Cardiac muscle cell (in vitro differentiated cells and primary cell): ENCODE measurements around the gene TLDC2. TPM values are rescaled to one million over a fixed set of nuclear protein-coding genes. Genes with fewer than 3 reads are reported as not detected.
A peak's percentile ranks its signal among the peaks of the same experiment; 100 is the strongest.
"Not testable (repeated sequence)": the region's sequence is repeated elsewhere in the genome, so short reads cannot be mapped to it uniquely, and the experiment has no call there.

Experiments
- DNase-seq, 2 donors: peaks; one replicate each; pipeline versions ENCODE4 v3.0.0 to v3.0.0-alpha.2; 2010 to 2017; ENCODE audit warnings: low read depth in 1 of 2, low spot score in 1 of 2
- H3K27ac ChIP-seq: fragments of 200-600 bp; sonication (generic); 2 replicates; pipeline ENCODE4 v1.5.1; 2016
- H3K27me3 ChIP-seq: fragments of 200-600 bp; sonication (generic); 2 replicates; pipeline ENCODE4 v1.6.0; 2016; ENCODE audit warnings: control low read depth
- H3K36me3 ChIP-seq: fragments of 200-600 bp; sonication (generic); 2 replicates; pipeline ENCODE4 v1.5.1; 2016; ENCODE audit warnings: control low read depth
- H3K4me1 ChIP-seq: fragments of 200-600 bp; sonication (generic); 2 replicates; pipeline ENCODE4 v1.8.1; 2017; ENCODE audit warnings: low read depth, mild to moderate bottlenecking, mixed run types
- H3K4me3 ChIP-seq: fragments of 200-600 bp; sonication (generic); 2 replicates; pipeline ENCODE4 v1.5.1; 2016; ENCODE audit warnings: mild to moderate bottlenecking
- H3K9me3 ChIP-seq: fragments of 200-600 bp; sonication (generic); 2 replicates; pipeline ENCODE4 v1.5.1; 2017; ENCODE audit warnings: low read depth, mild to moderate bottlenecking, control low read depth
- CTCF ChIP-seq: IDR thresholded peaks from 2 replicates; pipeline ENCODE4 v1.5.1; 2012; ENCODE audit warnings: low read depth, mild to moderate bottlenecking, low read length
- polyA plus RNA-seq: library from polyadenylated mRNA; unstranded; fragments of >200 nt; fragmentation: Nextera tagmentation; extraction: Ambion mirVana; gene quantifications from 2 replicates; pipeline ENCODE4 v1.2.1, GENCODE V29; 2016
- total RNA-seq: library from RNA; depleted of rRNA; stranded (reverse); fragments of >200 nt; gene quantifications from 2 replicates; pipeline ENCODE4 v1.2.3, GENCODE V29; 2016

TLDC2 gene
- total and polyA plus RNA-seq, 2 experiments from 2014 or later, result not detected

- DNase-seq, result peak in 1 of 2 donors; percentile 78
- H3K9me3 ChIP-seq, result no peaks in the 10 kb centered on the region
- no peak overlapping the region for H3K27ac ChIP-seq
- H3K4me3 ChIP-seq, result no peak overlapping the region
- H3K36me3 ChIP-seq, result no peaks in the 10 kb centered on the region
- peaks cover 8% of the 10 kb centered on the region for H3K4me1 ChIP-seq
- no peak for TF ChIP-seq CTCF
- H3K27me3 ChIP-seq, result no peaks in the 10 kb centered on the region
Measured at GRCh38 chr20:36932476-36933426, 56.8 kb downstream of the TLDC2 start.

GRCh38 chr20:36933571-36933970 lies 57.6 kb downstream of the TLDC2 start:
- not testable (repeated sequence) for H3K27ac ChIP-seq, H3K36me3 ChIP-seq, H3K4me3 ChIP-seq, H3K9me3 ChIP-seq, H3K27me3 ChIP-seq, DNase-seq, H3K4me1 ChIP-seq

GRCh38 chr20:36936341-36936740 lies 60.4 kb downstream of the TLDC2 start:
- Histone ChIP-seq H3K4me3 (no peak overlapping the region), H3K27me3 (no peaks in the 10 kb centered on the region), H3K36me3 (no peaks in the 10 kb centered on the region), H3K4me1 (peaks cover 8% of the 10 kb centered on the region), H3K9me3 (no peaks in the 10 kb centered on the region), H3K27ac (no peak overlapping the region)
- no peak for DNase-seq
- no peak for TF ChIP-seq CTCF

- H3K4me1 ChIP-seq, H3K9me3 ChIP-seq, DNase-seq, H3K4me3 ChIP-seq, H3K27me3 ChIP-seq, H3K27ac ChIP-seq, H3K36me3 ChIP-seq: not testable (repeated sequence)
Measured at GRCh38 chr20:36936761-36937401, 60.9 kb downstream of the TLDC2 start.

GRCh38 chr20:36937402-36937770 lies 61.4 kb downstream of the TLDC2 start:
- no peak overlapping the region for H3K27ac ChIP-seq
- no peak for TF ChIP-seq CTCF
- H3K4me1 ChIP-seq, result peaks cover 8% of the 10 kb centered on the region
- no peak for DNase-seq
- no peaks in the 10 kb centered on the region for H3K27me3 ChIP-seq
- no peaks in the 10 kb centered on the region for H3K9me3 ChIP-seq
- H3K4me3 ChIP-seq, result no peak overlapping the region
- no peaks in the 10 kb centered on the region for H3K36me3 ChIP-seq

- Histone ChIP-seq H3K36me3 (no peaks in the 10 kb centered on the region), H3K4me1 (peaks cover 8% of the 10 kb centered on the region), H3K27ac (no peak overlapping the region), H3K9me3 (no peaks in the 10 kb centered on the region), H3K27me3 (no peaks in the 10 kb centered on the region), H3K4me3 (no peak overlapping the region)
- peak in 1 of 2 donors; percentile 56 for DNase-seq
- no peak for TF ChIP-seq CTCF
Measured at GRCh38 chr20:36941401-36941835, 65.5 kb downstream of the TLDC2 start.

Other genes with a start within 250 kb of the TLDC2 start
- gene SLA2, start 229.9 kb upstream of the TLDC2 start, total RNA-seq, result 0.11 and 0.21 TPM in 2 replicates
- gene SLA2, start 229.9 kb upstream of the TLDC2 start, polyA plus RNA-seq, result not detected in 2 replicates
- gene NDRG3, start 130.0 kb upstream of the TLDC2 start, total RNA-seq, result 29.1 and 31.1 TPM in 2 replicates
- gene NDRG3, start 130.0 kb upstream of the TLDC2 start, polyA plus RNA-seq, result 43.4 and 58.7 TPM in 2 replicates
- 10.2 and 13.7 TPM in 2 replicates for gene DSN1, start 102.4 kb upstream of the TLDC2 start, total RNA-seq
- 12.4 and 18.6 TPM in 2 replicates for gene DSN1, start 102.4 kb upstream of the TLDC2 start, polyA plus RNA-seq
- gene SAMHD1, start 75.6 kb downstream of the TLDC2 start, total RNA-seq, result 7.3 and 11.2 TPM in 2 replicates
- 10.3 and 10.4 TPM in 2 replicates for gene SAMHD1, start 75.6 kb downstream of the TLDC2 start, polyA plus RNA-seq
- 4.3 and 4.9 TPM in 2 replicates for gene RBL1, start 219.9 kb downstream of the TLDC2 start, total RNA-seq
- 3.1 and 5.0 TPM in 2 replicates for gene RBL1, start 219.9 kb downstream of the TLDC2 start, polyA plus RNA-seq